OCI-LY1 (cell line): ENCODE results near the gene S100A2.

Source experiments
- H2AFZ ChIP-seq: fragments of 200-600 bp; sonication (generic), shearing (Covaris generic); 2 replicates; pipeline ENCODE4 v1.6.0; 2014; ENCODE audit warnings: antibody characterized with exemption, mild to moderate bottlenecking, low read length
- H3F3A ChIP-seq: fragments of 200-600 bp; sonication (generic), shearing (Covaris generic); 2 replicates; pipeline ENCODE4 v1.6.0; 2014; ENCODE audit warnings: mild to moderate bottlenecking, antibody characterized with exemption, low read length, moderate library complexity; ENCODE audit not compliant: insufficient read depth
- H3K27ac ChIP-seq: fragments of 200-600 bp; sonication (generic); 2 replicates; pipeline ENCODE4 v1.5.1; 2014; ENCODE audit warnings: low read length, mixed run types, mild to moderate bottlenecking, low read depth; ENCODE audit not compliant: poor library complexity, severe bottlenecking
- H3K27me3 ChIP-seq: fragments of 200-600 bp; sonication (generic); 2 replicates; pipeline ENCODE4 v1.6.0; 2014; ENCODE audit warnings: antibody characterized with exemption, mild to moderate bottlenecking, low read length, moderate library complexity; ENCODE audit not compliant: insufficient read depth
- H3K36me3 ChIP-seq: fragments of 200-600 bp; sonication (generic); 2 replicates; pipeline ENCODE4 v1.6.1; 2014; ENCODE audit warnings: mild to moderate bottlenecking, antibody characterized with exemption, low read length, moderate library complexity, mixed read lengths; ENCODE audit not compliant: insufficient read depth
- H3K4me1 ChIP-seq: fragments of 200-600 bp; sonication (generic); 2 replicates; pipeline ENCODE4 v1.5.1; 2014; ENCODE audit warnings: mild to moderate bottlenecking, low read length, moderate library complexity; ENCODE audit not compliant: insufficient read depth, severe bottlenecking
- H3K4me2 ChIP-seq: fragments of 200-600 bp; sonication (generic), shearing (Covaris generic); 2 replicates; pipeline ENCODE4 v1.6.1; 2014; ENCODE audit warnings: low read length
- H3K4me3 ChIP-seq: fragments of 200-600 bp; sonication (generic); 2 replicates; pipeline ENCODE4 v1.5.1; 2014; ENCODE audit warnings: low read length, low read depth, mild to moderate bottlenecking, mixed read lengths; ENCODE audit not compliant: poor library complexity, severe bottlenecking
- H3K79me2 ChIP-seq: fragments of 200-600 bp; shearing (Covaris generic); 2 replicates; pipeline ENCODE4 v1.6.1; 2016; ENCODE audit warnings: mixed run types, low read length, mixed read lengths; ENCODE audit not compliant: insufficient read depth
- H3K9ac ChIP-seq: fragments of 200-600 bp; sonication (generic), shearing (Covaris generic); 2 replicates; pipeline ENCODE4 v1.6.1; 2014; ENCODE audit warnings: mild to moderate bottlenecking, low read length, mixed read lengths
- H3K9me2 ChIP-seq: fragments of 200-600 bp; sonication (generic), shearing (Covaris generic); 2 replicates; pipeline ENCODE4 v1.6.1; 2014; ENCODE audit warnings: low read depth, mild to moderate bottlenecking, low read length, mixed read lengths
- H3K9me3 ChIP-seq: fragments of 200-600 bp; shearing (Covaris generic); 2 replicates; pipeline ENCODE4 v1.6.1; 2014; ENCODE audit warnings: low read length, mixed read lengths
- H4K20me1 ChIP-seq: fragments of 200-600 bp; sonication (generic), shearing (Covaris generic); 2 replicates; pipeline ENCODE4 v1.6.0; 2016; ENCODE audit warnings: mild to moderate bottlenecking, low read length; ENCODE audit not compliant: insufficient read depth
- CTCF ChIP-seq: fragments of 200-600 bp; sonication (generic), shearing (Covaris generic); IDR thresholded peaks from 2 replicates; pipeline ENCODE4 v1.5.1; 2017; ENCODE audit warnings: mild to moderate bottlenecking, antibody characterized with exemption, low read length, moderate library complexity, mixed read lengths
- EZH2 ChIP-seq: fragments of 200-600 bp; sonication (generic), shearing (Covaris generic); IDR thresholded peaks from 2 replicates; pipeline ENCODE4 v1.8.0; 2017; ENCODE audit warnings: borderline replicate concordance, mixed run types, mild to moderate bottlenecking, antibody characterized with exemption, low read length, moderate library complexity, mixed read lengths

The S100A2 gene

GRCh38 chr1:153578936-153579335, 13.3 kb upstream of the S100A2 start:
- Histone ChIP-seq H3K9ac (no peak overlapping the region), H3K79me2 (no peaks in the 10 kb centered on the region), H3K36me3 (no peaks in the 10 kb centered on the region), H3K9me3 (no peaks in the 10 kb centered on the region), H3K4me2 (no peak overlapping the region), H3K27ac (no peak overlapping the region), H3K4me3 (no peak overlapping the region), H3F3A (no peaks in the 10 kb centered on the region), H3K4me1 (no peaks in the 10 kb centered on the region), H3K9me2 (no peaks in the 10 kb centered on the region; the same call in 1 of the 2 replicates), H4K20me1 (no peaks in the 10 kb centered on the region), H3K27me3 (no peaks in the 10 kb centered on the region), H2AFZ (no peak overlapping the region)
- TF ChIP-seq EZH2 (no peak), CTCF (no peak)

- Histone ChIP-seq H3K9me2 (no peaks in the 10 kb centered on the region; the same call in 1 of the 2 replicates), H4K20me1 (no peaks in the 10 kb centered on the region), H3K4me1 (no peaks in the 10 kb centered on the region), H2AFZ (no peak overlapping the region), H3K9me3 (no peaks in the 10 kb centered on the region), H3K36me3 (no peaks in the 10 kb centered on the region), H3K9ac (no peak overlapping the region), H3K4me3 (no peak overlapping the region), H3F3A (no peaks in the 10 kb centered on the region), H3K79me2 (no peaks in the 10 kb centered on the region), H3K4me2 (no peak overlapping the region), H3K27me3 (no peaks in the 10 kb centered on the region), H3K27ac (no peak overlapping the region)
- TF ChIP-seq EZH2 = no peak
- no peak for TF ChIP-seq CTCF
Observed at GRCh38 chr1:153578490-153578889, 12.8 kb upstream of the S100A2 start.

- Histone ChIP-seq H3K4me1 (no peaks in the 10 kb centered on the region), H3K9me2 (no peaks in the 10 kb centered on the region; the same call in 1 of the 2 replicates), H3K4me3 (no peak overlapping the region), H3K9me3 (no peaks in the 10 kb centered on the region), H2AFZ (no peak overlapping the region), H3K79me2 (no peaks in the 10 kb centered on the region), H3F3A (no peaks in the 10 kb centered on the region), H3K27me3 (no peaks in the 10 kb centered on the region), H3K36me3 (no peaks in the 10 kb centered on the region), H4K20me1 (no peaks in the 10 kb centered on the region), H3K27ac (no peak overlapping the region), H3K9ac (no peak overlapping the region), H3K4me2 (no peak overlapping the region)
- TF ChIP-seq CTCF (no peak), EZH2 (no peak)
Observed at GRCh38 chr1:153577624-153578051, 12.0 kb upstream of the S100A2 start.
